ENCODE results near the gene NOX4.

- TF ChIP-seq CTCF (IDR thresholded peaks at IDR 0.05; ENCODE audit: low read length) (no peak), EZH2 (IDR thresholded peaks at IDR 0.05; ENCODE audit: borderline replicate concordance, low read length) (no peak)
Measured at GRCh38 chr11:89347071-89347470, 144.1 kb downstream of the NOX4 start.

Measured in OCI-LY1 (cell line).